Renal pelvis (tissue), 12 donors: ENCODE results near the gene FOXR1. TPM values are rescaled to one million over a fixed set of nuclear protein-coding genes. Genes with fewer than 3 reads are reported as not detected.

Experiments
- DNase-seq: peaks from one replicate; pipeline ENCODE4 v3.0.0-alpha.2; 2013
- long read RNA-seq, 16 experiments: transcript quantifications; one replicate each; lab custom pipeline, GENCODE V29; 2026
- polyA plus RNA-seq, 3 donors: library from polyadenylated mRNA; unstranded; fragments of 120-200 nt; gene quantifications; one replicate each; pipeline ENCODE4 v1.2.1, GENCODE V29; 2013; ENCODE audit not compliant: insufficient read length in 3 of 3

Gene FOXR1, protein sequence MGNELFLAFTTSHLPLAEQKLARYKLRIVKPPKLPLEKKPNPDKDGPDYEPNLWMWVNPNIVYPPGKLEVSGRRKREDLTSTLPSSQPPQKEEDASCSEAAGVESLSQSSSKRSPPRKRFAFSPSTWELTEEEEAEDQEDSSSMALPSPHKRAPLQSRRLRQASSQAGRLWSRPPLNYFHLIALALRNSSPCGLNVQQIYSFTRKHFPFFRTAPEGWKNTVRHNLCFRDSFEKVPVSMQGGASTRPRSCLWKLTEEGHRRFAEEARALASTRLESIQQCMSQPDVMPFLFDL
- polyA plus RNA-seq: under 1 TPM in 2 of 3 donors, not detected in 1; 0.07 to 0.29 TPM
- long read RNA-seq, donor 1: 0 reads
- long read RNA-seq, donor 2: 0 reads
- long read RNA-seq, donor 3: 0 reads
- long read RNA-seq, donor 4: 0 reads
- long read RNA-seq, donor 5: 0 reads
- long read RNA-seq, donor 6: 0 reads
- long read RNA-seq, donor 7: 0 reads
- long read RNA-seq, donor 8: 0 reads
- long read RNA-seq, donor 9: 0 reads
- long read RNA-seq, donor 10: 0 reads
- long read RNA-seq, donor 11: 0 reads
- long read RNA-seq, donor 12: 0 reads
- long read RNA-seq, donor 13: 0 reads
- long read RNA-seq, donor 14: 0 reads
- long read RNA-seq, donor 15: 0 reads
- long read RNA-seq, donor 16: 0 reads

DNA sequence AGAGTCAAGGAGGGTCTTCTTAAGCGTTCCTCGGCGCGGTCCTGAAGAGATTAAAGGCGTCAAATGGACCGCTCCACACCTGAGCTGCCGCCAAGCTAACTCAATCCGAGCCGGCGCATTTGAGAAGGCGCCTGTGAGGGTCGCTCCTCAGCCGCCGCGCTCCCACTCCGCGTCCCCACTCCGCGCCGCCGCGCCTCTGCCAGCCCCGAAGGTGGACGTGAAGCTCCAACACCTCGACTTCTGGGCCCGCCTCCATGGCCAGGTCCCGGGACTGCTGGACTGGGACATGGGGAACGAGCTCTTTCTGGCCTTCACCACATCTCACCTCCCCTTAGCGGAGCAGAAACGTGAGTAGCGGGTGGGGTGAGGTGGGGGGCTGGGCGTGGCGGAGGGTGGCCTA is at the start of gene FOXR1:
FOXR1 (plus strand) TSS at position 116 of the 400 bp plus-strand sequence; CDS start at position 287, 171 bp downstream.
- no peak for DNase-seq

DNA sequence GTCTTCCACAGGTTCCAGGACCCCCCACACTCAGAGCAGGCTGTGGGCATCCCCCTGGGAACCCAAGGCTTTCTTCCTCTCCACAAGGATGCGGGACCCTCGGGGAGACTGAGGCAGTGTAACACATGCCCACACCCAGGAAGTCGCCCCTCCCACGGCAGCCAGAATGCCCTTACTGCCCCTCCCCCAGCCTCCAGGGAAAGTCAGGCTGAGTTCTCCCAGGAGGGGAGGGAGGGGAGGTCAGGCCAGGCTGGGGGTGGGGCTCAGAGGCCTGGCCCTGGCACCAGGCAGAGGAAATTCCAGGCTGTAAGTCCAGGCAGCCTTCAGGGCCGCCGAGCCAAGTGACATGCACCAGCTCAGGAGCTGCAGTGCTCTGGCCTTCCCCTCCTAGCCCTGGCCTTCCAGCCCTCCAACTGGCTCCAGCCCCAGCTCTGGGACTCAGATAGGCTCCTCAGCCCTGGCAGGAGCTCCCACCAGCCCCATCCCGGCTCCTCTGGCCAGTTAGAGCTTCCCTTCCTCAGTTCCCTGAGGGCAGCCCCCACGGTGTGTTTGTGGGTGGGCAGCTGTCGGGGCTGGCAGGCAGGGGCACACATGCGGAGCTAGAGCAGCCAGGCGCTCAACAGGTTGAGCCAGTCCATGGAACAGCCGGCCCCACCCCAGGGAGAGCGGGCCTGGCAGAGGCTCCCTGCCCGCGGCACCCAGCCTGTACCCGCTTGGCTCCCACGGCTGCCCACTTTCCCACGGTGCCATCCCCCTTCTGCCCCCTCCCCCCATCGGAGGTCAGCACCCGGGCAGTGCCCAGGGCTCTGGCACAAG is 49.4 kb upstream of the FOXR1 start:
- DNase-seq: no peak

DNA sequence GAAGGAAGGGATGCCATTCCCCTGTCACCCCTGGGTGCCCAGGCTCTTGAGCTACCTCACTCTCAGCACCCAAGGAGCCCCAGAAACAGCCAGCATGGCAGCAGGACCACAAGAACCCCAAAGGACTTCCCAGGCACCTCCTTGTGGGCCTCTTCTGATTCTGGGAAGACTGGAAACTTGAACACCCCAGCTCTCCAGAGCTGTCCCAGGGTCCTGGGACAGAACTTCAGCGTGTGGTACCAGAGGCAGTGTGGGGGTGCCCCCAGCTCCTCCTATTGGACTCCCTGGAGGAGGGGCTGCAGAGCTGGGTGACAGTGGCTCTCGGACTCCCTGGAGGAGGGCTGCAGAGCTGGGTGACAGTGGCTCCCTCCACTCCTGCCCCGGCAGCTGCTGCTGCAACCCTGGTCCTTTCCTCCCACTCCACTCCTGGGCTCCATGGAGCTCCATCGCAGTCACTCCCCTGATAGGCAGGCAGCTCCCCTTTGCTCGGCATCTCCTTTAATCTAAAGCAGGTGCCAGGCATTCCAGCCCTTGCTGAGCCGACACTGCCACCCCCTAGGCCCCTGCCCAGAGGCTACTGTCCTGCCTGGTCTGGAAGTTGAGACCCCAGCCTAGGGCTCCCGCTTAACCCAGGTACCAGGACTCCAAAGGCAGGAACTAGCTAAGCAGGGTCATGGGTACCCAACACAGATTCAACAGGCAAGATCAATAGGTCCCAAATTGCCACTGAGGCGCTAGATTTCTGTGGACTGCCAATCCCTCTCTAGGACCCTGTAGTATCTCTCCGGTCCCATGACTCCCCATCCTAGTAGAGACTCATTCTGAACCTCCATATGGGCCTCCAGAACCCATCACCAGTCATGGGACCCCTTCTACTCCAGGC is 48.6 kb upstream of the FOXR1 start:
- DNase-seq: no peak

DNA sequence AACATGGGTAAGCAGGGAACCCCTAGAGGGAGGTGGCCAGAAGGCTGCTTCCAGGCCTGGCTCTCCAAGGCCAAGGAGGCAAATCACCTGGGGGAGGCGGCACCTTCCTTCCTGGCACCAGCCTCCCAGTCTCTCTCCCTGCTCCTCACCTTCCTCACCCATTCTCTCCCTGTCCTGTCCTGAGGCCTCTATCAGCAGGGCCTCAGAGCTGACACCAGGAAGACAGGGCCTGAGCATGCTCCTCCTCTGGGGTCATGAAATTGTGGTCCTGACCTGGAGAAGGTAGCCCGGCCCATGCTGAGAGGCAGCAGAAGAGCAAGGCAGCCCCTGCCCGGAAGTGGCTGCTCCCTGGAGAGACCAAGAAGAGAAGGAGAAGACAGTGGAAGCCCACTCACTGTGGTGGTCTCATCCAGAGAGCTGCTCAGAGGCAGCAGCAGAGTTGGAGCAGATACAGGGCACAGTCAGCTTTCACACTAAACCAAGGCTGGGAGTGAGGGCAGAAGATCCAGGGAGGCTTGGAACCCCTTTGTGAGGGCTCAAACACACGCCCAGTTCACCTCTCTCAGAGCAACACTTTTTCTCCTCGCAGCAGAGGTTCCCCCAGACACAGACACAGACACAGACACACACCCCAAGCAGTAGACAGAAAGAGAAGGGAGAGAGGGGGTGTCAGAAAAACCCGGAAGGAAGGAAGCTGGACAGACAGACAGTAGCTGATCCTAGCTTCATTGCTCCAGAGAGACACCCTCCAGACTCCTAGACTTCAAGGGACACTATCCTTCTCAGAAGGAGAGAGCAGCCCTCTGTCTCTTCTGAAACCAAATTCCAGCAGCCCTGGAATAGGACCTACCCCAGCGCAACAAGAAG is 47.6 kb upstream of the FOXR1 start:
- DNase-seq: no peak

DNA sequence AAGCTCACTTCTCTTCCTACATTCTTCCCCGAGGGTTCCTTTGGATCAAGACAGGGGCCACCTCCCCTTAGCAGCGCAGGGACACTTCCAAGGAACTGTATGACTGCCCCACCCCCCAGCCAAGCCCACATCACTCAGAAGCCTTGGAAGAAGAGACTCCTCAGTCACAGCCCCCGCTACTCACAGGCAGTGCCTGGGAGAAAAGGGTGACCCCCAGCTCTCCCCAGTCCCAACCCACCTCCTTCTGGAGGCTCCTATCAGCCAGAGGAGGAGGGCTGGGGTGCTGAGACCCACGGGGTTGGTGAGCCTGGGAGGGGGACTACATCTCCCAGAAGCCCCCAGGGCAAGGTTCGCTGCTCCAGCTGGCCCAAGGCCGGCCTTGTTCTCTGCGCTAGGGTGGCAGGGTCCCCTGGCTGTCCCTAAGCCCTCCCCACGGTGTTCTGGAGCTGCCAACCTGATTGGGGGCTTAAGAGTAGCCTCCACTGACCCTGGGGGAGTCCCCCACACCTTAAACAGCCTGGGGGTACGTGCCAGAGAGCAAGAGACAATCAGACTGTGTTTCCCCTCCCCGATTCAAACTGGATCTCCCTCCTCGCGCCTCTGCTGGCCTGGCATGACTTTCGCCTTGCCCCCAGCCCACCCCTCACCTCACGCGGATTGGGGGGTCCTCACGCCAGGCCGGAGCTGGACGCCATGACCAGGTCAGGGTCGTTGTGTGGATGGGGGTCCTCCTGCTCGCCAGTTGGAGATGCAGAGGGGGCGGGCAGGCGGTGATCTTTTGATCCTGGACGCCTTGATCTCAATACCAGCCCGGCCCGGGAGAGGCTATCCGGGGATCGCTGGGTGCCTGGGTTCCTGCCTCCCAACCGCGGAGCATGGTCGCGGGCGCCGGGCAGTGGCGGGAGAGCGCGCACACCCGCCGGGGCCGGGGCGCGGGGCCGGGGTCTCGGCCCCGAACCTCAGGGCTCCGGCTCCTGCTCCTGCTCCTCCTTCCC is 46.7 kb upstream of the FOXR1 start:
- no peak for DNase-seq

DNA sequence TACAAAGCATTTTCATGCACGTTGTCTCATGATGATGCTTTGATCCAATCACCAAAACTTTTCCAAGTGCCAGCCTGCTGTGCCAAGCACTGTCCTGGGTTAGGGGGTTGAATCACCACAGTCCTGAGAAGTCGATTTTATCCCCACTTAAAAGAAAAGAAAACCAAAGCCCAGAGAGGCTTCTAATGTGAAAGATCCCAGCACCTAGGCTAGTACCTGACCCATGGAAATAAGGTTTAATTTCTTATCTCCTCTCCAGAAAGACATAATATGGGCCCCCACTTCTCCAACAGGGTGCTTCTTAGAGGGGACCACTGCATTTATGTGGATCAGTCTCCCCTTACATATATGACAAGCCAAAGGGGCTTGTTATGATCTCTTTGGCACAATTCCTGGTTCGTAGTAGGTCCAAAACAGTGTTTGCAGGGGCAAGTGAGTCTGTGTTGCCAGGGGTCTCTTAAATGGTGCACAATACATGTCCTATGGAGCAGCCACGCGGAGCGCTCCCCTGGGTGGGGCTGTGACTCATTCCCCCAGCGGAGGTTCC is 43.9 kb upstream of the FOXR1 start:
- DNase-seq: no peak

DNA sequence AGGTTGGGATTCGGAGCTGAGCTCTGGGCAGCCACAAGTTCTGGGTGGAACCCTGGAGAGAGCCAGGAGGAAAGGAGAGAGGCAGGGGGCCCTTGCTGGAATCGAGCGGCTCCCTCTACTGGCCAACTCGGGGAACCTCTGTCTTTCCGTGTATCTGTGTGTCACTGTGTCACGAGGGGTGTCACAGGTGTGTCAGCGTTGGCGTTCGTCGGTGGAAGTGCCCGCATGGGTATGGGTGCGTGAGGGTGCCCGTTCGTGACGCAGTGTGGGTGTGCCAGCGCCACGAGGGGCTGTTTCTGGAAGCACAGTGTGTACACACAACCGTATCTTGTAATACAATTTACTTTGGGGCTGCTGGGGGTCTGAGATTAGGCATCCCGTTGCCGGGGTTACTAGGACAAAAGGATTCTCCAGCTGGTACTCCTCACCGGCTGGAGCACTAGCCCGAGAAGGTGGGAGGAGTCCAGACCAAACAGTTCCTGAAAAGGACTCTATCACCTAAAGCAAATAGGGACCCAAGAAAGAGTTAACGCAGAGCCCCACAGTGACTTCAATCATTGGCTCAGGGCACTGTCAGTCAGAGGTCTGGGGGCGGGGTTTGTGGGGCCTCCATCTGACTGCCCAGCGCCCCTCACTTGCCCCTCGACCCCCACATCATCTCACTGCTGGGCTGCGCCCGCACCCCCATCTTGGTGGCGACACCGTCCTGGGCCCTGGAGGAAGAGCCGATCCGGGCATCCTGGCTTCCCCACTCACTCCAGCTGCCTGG is 43.3 kb upstream of the FOXR1 start:
- peak; percentile 94 for DNase-seq

DNA sequence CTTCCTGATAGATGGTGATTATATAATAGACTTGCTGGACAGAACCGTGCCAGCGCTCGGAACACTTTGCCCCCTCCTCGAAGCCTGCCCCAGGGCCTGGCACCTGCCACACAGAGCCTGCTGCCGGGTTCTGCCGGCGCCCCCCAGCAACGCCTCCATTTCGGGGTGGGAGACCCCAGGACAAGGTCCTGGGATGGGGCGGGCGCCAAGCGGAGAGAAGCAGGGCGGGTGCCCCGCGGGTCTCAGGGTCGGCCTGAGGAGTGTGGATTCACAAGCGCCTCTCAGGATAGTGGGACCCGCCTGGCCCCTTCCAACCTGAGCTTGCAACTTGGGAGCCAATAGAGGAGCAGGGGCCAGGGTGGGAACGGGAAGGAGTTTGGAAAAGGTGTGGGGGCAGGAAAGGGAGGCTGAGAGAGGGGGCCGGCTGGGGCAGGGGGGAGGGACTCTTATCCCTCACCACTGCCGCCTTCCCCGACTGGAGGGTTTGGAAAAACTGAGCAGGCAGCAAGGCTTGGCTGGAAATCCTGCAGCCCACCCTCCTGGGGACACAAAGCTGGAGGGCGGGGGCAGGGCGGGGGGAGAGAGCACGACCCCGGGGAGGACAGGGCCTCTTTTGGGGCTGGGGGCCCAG is 42.6 kb upstream of the FOXR1 start:
- peak; percentile 83 for DNase-seq

DNA sequence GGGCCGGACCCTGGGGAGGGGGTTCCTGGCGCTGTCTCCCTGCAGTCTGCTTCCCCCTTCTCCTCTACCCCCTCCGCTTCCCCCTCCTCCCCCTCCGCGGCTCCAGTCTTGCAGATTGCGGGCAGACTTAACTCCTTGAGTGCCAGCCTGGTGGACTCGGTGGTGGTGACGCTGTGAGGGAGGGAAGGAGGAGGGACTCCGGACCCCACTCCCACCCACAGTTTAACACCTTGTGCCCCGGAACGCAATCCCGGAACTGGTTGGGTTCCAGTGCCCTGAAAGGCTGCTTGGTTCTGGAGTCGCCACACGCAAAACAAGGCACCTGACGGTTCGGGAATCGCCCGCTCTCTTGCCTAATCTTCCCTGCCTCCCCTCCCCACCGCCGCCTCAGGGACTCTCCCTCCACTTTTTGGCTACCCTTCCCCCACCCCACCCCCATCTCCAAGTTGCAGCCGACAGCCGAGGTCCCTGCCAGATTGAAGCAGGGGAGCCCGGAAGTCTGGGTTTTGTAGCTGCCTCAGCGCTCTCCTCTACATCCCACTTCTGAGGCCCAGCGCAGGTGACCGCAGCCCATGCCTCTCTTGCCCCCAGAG is 42.0 kb upstream of the FOXR1 start:
- DNase-seq: peak; percentile 93

DNA sequence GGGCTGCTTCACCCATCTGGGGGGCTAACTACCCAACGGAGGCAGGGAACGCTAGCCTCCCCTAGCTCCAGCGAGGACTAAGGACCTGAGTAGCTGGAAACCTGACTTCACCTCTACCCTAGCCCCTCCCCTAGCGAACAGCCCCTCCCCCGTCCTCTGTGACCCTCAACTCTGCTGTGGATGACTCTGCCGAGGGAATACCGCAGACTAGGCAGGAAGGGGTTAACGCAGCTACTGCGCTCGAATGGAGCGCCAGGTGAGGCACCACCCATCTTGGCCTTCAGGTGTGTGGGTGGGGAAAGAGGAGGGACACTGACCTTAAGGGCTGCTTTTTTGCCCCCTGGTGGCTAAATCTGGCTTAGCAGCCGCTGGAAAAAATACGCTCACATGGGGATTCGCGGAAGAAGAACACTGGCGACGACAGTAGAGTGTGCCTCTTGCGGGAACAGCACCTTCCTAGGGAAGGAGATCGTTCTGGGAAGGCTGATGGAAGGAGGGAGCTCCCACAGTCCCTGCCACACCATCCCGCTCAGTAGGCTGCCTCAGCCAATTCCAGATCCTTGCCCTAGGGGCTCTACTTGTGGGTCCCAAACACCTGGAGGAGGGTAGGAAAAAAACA is 41.4 kb upstream of the FOXR1 start:
- peak; percentile 93 for DNase-seq

DNA sequence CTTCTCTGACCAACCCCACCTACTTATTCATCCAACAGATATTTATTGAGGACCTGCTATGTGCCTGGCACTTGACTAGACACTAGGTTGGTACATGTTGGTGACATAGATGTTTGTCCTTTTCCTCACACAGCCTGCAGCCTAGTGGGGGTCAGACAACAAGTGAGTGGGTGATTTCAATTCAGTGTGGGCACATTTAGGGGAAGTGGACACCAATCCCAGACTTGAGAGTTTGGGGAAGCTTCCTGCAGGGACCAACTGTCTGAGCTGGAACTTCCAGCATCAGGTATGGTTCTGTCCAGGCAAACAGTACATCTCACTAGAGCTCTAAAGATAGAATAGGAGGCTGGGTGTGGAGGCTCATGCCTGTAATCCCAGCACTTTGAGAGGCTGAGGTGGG is 40.0 kb upstream of the FOXR1 start:
- no peak for DNase-seq

DNA sequence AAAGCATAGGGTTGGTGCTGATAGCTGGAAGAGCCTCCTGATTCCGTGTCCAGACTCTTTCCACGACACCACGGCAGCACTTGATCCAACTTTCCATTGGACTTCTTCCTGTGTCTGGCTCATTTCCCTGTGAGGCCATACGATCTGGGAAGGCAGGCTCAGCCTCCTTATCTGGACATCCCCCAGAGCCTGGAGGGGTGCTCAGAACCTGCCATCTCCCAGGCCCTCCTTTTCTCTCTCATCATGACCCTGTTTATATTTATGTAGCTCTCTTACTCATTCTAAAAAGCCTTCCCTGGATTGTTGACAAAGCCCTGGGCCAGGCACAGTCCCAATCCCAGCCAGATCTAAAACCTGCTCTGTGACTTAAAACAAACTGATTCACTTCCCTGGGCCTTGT is 38.1 kb upstream of the FOXR1 start:
- no peak for DNase-seq

DNA sequence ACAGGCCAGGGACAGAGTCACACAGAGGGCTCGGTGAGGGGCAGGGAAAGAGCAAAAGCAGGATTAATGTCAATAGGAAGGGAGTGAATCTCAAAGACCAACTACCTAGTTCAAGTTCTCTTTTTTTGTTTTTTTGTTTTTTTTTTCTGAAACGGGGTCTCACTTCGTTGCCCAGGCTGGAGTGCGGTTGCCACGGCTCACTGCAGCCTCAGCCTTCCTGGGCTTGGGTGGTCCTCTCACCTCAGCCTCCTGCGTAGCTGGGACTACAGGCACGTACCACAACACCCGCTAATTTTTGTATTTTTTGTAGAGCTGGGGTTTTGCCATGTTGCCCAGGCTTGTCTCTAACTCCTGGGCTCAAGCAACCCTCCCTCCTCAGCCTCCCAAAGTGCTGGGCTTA is 36.2 kb upstream of the FOXR1 start:
- DNase-seq: no peak

DNA sequence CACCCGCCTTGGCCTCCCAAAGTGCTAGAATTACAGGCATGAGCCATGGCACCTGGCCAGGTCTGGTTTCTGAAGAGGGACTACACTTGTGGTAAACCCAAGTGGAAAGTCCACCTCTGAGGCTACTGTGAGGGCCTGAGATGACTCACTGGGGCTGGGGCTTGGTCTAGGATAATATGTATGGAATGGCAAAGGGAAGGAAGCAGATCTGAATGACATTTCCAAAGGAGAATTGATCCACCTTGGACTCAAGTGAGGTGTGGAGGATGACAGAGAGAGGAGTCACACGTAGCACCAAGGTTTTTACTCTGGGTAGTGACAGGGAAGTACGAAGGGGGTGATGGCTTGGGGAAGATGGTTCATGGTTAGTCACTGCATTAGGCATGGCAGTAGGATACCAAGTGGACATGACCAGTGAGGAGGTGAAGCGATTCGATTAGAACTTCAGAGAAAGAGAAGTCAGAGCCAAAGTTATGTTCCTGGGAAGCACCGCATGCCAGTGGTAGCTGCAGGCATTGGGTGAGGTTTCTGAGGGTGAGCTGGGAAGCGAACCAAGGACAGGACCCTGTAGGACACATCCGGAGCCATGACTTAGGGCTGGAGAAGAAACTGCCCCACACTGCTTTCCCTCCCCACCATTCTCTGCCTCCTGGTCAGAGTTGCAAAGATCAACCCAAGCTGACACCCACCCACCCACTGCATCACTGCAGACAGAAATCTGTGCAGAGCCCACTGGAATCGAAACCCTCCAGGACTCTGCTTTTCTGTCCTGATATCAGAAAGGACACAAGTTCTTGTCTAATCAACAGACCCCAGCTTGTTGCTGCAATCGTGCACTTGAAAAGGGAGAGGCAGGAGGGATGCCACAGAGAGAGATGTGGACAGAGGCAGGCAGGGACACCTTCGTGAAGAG is 32.8 kb upstream of the FOXR1 start:
- DNase-seq: no peak

DNA sequence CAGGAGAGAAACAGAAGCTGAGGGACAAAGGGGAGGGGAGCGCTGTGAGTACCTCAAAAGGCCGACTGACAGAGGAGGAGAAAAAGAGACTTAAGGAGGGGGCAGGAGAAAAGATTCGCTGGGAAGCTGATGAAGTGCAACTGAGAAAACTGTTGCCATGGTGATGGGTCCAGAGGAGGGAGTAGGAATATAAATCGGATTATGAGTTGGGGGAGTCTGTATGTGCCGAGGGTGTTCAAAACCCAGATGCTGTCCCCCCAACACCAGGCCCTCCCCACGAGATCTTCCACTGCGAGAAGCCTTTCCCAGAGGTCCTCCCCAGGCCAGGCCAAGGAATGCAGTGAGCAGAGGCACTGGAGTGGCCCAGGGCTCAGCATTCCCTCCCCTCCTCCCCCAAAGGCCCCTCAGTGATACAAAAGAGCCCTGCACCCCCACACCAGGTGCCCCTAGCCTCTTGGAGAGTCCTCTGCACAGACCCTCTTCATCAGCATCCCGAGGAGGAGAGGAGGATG is 32.1 kb upstream of the FOXR1 start:
- DNase-seq: no peak
